Heart left ventricle (tissue), 16 donors: ENCODE data around the gene PCMTD2. TPM values are rescaled to one million over a fixed set of nuclear protein-coding genes. Genes with fewer than 3 reads are reported as not detected.

Source experiments
- ATAC-seq, 4 donors: fragments of 200-7000 bp; cut with Tn5 transposase; one replicate each; pipeline ENCODE4 v1.9.1; 2020 to 2022; ENCODE audit warnings: moderate library complexity in 4 of 4, mild to moderate bottlenecking in 3 of 4, moderate number of reproducible peaks in 1 of 4
- DNase-seq, 5 donors: peaks; one replicate each; pipeline ENCODE4 v3.0.0-alpha.2; 2020
- H3K27ac ChIP-seq, 12 donors: fragments of 200-600 bp; sonication (generic) in 4 of 12; one replicate each; pipeline versions ENCODE4 v1.5.0 to v1.8.0; 2016 to 2022; ENCODE audit warnings: mild to moderate bottlenecking in 2 of 12
- H3K27me3 ChIP-seq, 9 donors: fragments of 200-600 bp; sonication (generic) in 2 of 9; one replicate each; pipeline versions ENCODE4 v1.5.1 to v1.8.0; 2016 to 2022; ENCODE audit warnings: mild to moderate bottlenecking in 3 of 9
- H3K36me3 ChIP-seq, 9 donors: fragments of 200-600 bp; sonication (generic) in 2 of 9; one replicate each; pipeline versions ENCODE4 v1.5.0 to v1.8.0; 2018 to 2022; ENCODE audit warnings: mild to moderate bottlenecking in 2 of 9
- H3K4me1 ChIP-seq, 12 donors: fragments of 200-600 bp; sonication (generic) in 4 of 12; one replicate each; pipeline versions ENCODE4 v1.5.0 to v1.8.0; 2016 to 2022; ENCODE audit warnings: mild to moderate bottlenecking in 3 of 12
- H3K4me3 ChIP-seq, 12 donors: fragments of 200-600 bp; sonication (generic) in 4 of 12; one replicate each; pipeline versions ENCODE4 v1.5.0 to v1.8.0; 2017 to 2022; ENCODE audit warnings: mild to moderate bottlenecking in 9 of 12, moderate library complexity in 4 of 12
- H3K9me3 ChIP-seq, 12 donors: fragments of 200-600 bp; sonication (generic) in 4 of 12; one replicate each; pipeline versions ENCODE4 v1.5.0 to v1.8.0; 2016 to 2022; ENCODE audit warnings: mild to moderate bottlenecking in 1 of 12
- CTCF ChIP-seq, 12 donors: fragments of 200-600 bp; sonication (generic) in 4 of 12; IDR thresholded peaks; one replicate each; pipeline versions ENCODE4 v1.5.0 to v1.8.0; 2018 to 2022; ENCODE audit warnings: antibody characterized with exemption in 12 of 12, mild to moderate bottlenecking in 5 of 12
- POLR2A ChIP-seq, 2 donors: fragments of 450-650 bp; IDR thresholded peaks; one replicate each; pipeline ENCODE4 v1.6.1; 2017; ENCODE audit warnings: antibody characterized with exemption in 2 of 2, mild to moderate bottlenecking in 2 of 2, moderate library complexity in 2 of 2
- WGBS, 4 donors: extraction: QIAGEN DNeasy Blood & Tissue Kit in 2 of 4; methylation state at CpG; one replicate each; pipeline versions ENCODE4 v1.1.5 to v1.1.7; 2013 to 2018; 5-methylcytosine and 5-hydroxymethylcytosine counted together
- intact Hi-C, 10 donors: fragments of 100-400 bp; cut with DNase I; formaldehyde crosslinking; loops; one replicate each; pipeline versions ENCODE4 v1.11.1 to v1.14.2; 2022
- polyA plus RNA-seq, 2 donors: library from polyadenylated mRNA; stranded (reverse); fragments of 200-250 nt; gene quantifications; one replicate each; pipeline ENCODE4 v1.2.3, GENCODE V29; 2013
- total RNA-seq, 9 donors: library from RNA; depleted of rRNA in 2 of 9; stranded (reverse); fragments of >200 nt in 2 of 9; fragmentation: NEBNext Ultra II Directional in 3 of 9; extraction: Animal tissue kit (Norgen Biotek cat#: 25700) in 3 of 9; gene quantifications; one replicate each; pipeline versions ENCODE4 v1.1.0 to v1.2.4, GENCODE V29; 2016 to 2023
- donor health status: ischemic (EF 13 %, LVEDD 7.1; RV severe dilation, severe dysfunction).
- donor health status: healthy with polysubstance abuse.
- donor health status: DM: no; HTN: yes; CAD: no.
- donor health status: DM: no; HTN: no; CAD: no.
- donor health status: ischemic (EF 25% LVEDD 6.9; RV normal size, moderate dysfunction).
- donor health status: ischemic (EF 25% LVEDD 5.7; RV mildly dilated, moderate dysfunction).
- donor health status: healthy.
- donor health status: DM: yes; HTN: yes; CAD: no.
- donor health status: ischemic (EF 35%, LVEDD 5.7; RV mildly dilated, moderate dysfunction).
- donor health status: nonischemic (EF 11% LVEDD 7.7; RV severe dilation, severe dysfunction).
- donor health status: DM: yes; HTN: yes; CAD: no.
- donor health status: PGD.
- donor health status: ischemic (EF 29% LVEDD 5.4; RV normal size, mild dysfunction).
- donor health status: nonischemic (EF 23%, LVEDD 6.1; RV moderate dilation, normal function).

The PCMTD2 gene
- total and polyA plus RNA-seq, 11 donors = 23.9 to 128 (median 59.3) TPM

GRCh38 chr20:64244870-64245603, 10.5 kb upstream of the PCMTD2 start:
- ATAC-seq = no peak
- no peak for DNase-seq
- intact Hi-C loops = no loop called here
- Histone ChIP-seq H3K27ac (no peak overlapping the region), H3K27me3 (peaks cover 0 to 12% (median 0%) of the 10 kb centered on the region in 9 donors), H3K36me3 (no peaks in the 10 kb centered on the region), H3K4me1 (no peaks in the 10 kb centered on the region), H3K4me3 (no peak overlapping the region), H3K9me3 (no peaks in the 10 kb centered on the region)
- 63 to 79% (median 71%) methylated on average over 5 to 8 of the region's 8 CpGs for WGBS, 4 donors
- TF ChIP-seq CTCF (IDR thresholded peaks at IDR 0.05) (no peak), POLR2A (IDR thresholded peaks at IDR 0.05) (no peak)

- DNase-seq (no peak), ATAC-seq (no peak)
- peaks cover 0 to 12% (median 0%) of the 10 kb centered on the region in 9 donors for H3K27me3 ChIP-seq
- H3K4me3 ChIP-seq = no peak overlapping the region
- H3K36me3 ChIP-seq = no peaks in the 10 kb centered on the region
- no peak for TF ChIP-seq CTCF (IDR thresholded peaks at IDR 0.05)
- TF ChIP-seq POLR2A (IDR thresholded peaks at IDR 0.05) = no peak
- no peaks in the 10 kb centered on the region for H3K9me3 ChIP-seq
- 86 to 90% (median 89%) methylated on average over 7 to 9 of the region's 9 CpGs for WGBS, 4 donors
- no peak overlapping the region for H3K27ac ChIP-seq
- H3K4me1 ChIP-seq = no peaks in the 10 kb centered on the region
- intact Hi-C loops = no loop called here
These were observed 9.6 kb upstream of the PCMTD2 start for GRCh38 chr20:64245746-64246595.

GRCh38 chr20:64246616-64247306, 8.8 kb upstream of the PCMTD2 start:
- ATAC-seq (peak in 1 of 4 donors; percentile 16), DNase-seq (no peak)
- H3K27me3 ChIP-seq = peaks cover 0 to 12% (median 0%) of the 10 kb centered on the region in 9 donors
- H3K4me1 ChIP-seq = no peaks in the 10 kb centered on the region
- no peaks in the 10 kb centered on the region for H3K9me3 ChIP-seq
- TF ChIP-seq CTCF (IDR thresholded peaks at IDR 0.05) = no peak
- no peak for TF ChIP-seq POLR2A (IDR thresholded peaks at IDR 0.05)
- WGBS, 4 donors = 84 to 85% (median 85%) methylated on average over 10 of the region's 10 CpGs
- no peaks in the 10 kb centered on the region for H3K36me3 ChIP-seq
- intact Hi-C loops = no loop called here
- no peak overlapping the region for H3K27ac ChIP-seq
- no peak overlapping the region for H3K4me3 ChIP-seq

GRCh38 chr20:64247307-64247618, 8.3 kb upstream of the PCMTD2 start:
- Histone ChIP-seq H3K27ac (no peak overlapping the region), H3K4me3 (no peak overlapping the region), H3K36me3 (no peaks in the 10 kb centered on the region), H3K4me1 (no peaks in the 10 kb centered on the region), H3K9me3 (no peaks in the 10 kb centered on the region), H3K27me3 (peaks cover 0 to 15% (median 0%) of the 10 kb centered on the region in 9 donors)
- TF ChIP-seq CTCF (IDR thresholded peaks at IDR 0.05) = no peak
- TF ChIP-seq POLR2A (IDR thresholded peaks at IDR 0.05) = no peak
- 84 to 91% (median 87%) methylated on average over 9 of the region's 9 CpGs for WGBS, 4 donors
- ATAC-seq = no peak
- intact Hi-C loops = no loop called here
- no peak for DNase-seq
